ENCODE data around the gene OCLN.
"Not testable (repeated sequence)": the region's sequence is repeated elsewhere in the genome, so short reads cannot be mapped to it uniquely, and the experiment has no call there.

Gene OCLN

GRCh38 chr5:69492391-69492922 lies at the start of gene OCLN:
OCLN (plus strand) TSS chr5:69492790; CDS start chr5:69504245, 11,455 bp downstream.
- peak; percentile 97 for DNase-seq

DNA sequence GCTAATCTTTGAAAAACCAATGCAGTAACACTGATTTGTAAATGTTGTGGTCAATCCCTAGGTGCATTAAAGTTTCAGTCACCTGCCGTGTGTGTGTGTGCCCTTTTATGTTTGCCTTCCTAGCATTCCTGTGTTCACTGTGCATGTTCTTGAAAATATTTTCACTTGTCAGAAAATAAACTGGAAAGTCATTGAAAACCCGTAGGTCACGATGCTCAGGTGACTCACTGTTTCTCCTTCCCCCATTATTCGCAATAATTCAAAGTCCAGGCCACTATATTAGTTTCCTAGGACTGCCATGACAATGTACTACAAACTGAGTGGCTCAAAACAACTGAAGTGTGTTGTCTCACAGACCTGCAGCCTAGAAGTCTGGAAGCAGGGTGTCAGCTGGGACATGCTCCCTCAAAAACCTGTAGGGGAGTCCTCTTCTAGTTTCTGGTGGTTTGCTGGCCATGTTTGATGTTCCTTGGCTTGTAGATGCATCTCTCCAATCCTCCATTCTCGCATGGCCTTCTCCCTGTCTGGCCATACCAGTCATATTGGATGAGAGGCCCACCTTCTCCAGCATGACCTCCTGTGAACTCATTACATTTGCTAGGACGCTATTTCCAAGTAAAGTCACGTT lies 48.3 kb upstream of the OCLN start:
- peak; percentile 61 for DNase-seq

- DNase-seq: no peak
These were observed 43.1 kb upstream of the OCLN start for GRCh38 chr5:69449511-69449910.

DNA sequence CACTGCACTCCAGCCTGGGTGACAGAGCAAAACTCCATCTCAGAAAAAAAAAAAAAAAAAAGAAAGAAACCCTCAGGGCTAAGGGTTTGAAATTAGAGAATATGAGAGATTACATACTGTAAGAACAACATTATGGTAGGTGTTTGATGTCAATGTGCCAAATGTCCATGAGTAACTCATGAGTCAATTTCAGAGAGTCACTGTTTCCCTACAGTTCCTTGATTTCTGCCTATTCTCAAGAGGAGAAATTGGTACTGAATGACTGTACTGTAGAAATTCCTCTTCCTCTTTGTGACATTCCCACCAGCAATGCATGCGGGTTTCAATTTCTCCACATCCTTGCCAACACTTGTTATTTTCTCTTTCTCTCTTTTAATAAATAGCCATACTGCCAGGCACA lies 42.5 kb upstream of the OCLN start:
- DNase-seq: peak; percentile 40

GRCh38 chr5:69450527-69450926 lies 42.1 kb upstream of the OCLN start:
- DNase-seq: not testable (repeated sequence)

- peak; percentile 91 for DNase-seq
These were observed 40.5 kb upstream of the OCLN start for GRCh38 chr5:69451941-69452647.

GRCh38 chr5:69453487-69453886 lies 39.1 kb upstream of the OCLN start:
- DNase-seq: not testable (repeated sequence)

- DNase-seq: peak; percentile 50
These were observed 37.9 kb upstream of the OCLN start for GRCh38 chr5:69454460-69455249.

GRCh38 chr5:69455428-69455988 lies 37.1 kb upstream of the OCLN start:
- DNase-seq: not testable (repeated sequence)

DNA sequence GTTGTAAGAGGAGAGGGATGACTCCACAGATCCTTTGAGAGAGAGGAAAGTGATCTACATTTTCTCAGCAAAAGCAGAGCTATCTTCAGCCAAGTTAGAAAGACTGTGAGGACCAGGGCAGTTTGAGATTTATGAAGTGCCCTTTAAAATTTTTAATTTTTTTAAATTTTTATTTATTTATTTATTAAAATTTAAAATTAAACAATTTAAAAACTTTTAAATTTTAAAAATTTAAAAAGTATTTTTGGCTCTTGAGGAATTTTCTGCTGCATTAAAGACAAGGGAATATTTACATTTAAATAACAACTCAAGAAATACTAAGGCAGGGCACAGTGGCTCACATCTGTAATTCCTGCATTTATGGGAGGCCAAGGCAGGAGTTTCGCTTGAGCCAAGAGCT lies 30.4 kb upstream of the OCLN start:
- no peak for DNase-seq

GRCh38 chr5:69466375-69466774 lies 26.2 kb upstream of the OCLN start:
- DNase-seq: not testable (repeated sequence)

- no peak for DNase-seq
These were observed 25.0 kb upstream of the OCLN start for GRCh38 chr5:69467442-69468225.

DNA sequence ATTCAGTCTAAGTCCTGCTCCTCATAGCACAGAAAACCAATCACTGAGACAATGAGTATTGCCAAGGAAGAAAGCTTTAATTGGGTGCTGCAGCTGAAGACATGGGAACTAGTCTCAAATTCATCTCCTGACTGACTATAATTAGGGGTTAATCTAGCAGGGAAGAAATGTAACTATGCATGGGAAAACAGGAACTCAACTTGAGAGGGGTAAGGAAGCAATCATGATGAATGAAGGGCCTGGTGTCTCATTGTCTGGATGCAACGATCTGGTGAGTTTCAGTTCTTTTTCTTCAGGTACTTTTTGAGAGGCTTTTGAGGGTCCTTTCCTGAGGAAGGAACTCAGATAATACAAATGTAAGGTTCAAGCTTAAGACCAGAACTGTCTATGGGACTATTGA lies 24.0 kb upstream of the OCLN start:
- DNase-seq: no peak

- not testable (repeated sequence) for DNase-seq
These were observed 21.1 kb upstream of the OCLN start for GRCh38 chr5:69471516-69471915.

- DNase-seq: not testable (repeated sequence)
These were observed 20.0 kb upstream of the OCLN start for GRCh38 chr5:69472535-69473143.

DNA sequence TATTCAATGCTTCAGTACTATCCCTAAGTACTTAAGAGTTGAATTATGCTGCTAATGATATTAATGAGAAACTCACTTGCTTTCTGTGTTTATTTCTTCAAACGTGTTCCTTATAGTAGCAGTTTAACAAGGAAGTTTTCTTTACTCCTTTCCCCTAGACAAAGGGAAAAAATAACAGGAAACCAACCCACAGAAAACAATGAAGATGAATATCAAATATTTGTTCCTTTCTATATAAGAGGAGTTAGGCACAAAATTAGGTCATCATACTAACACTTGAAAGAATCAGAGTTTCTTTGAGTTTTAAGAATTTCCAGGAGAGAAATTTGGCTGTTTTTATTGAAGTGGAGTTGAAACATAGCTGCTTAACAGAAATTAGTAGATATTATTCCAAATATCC lies 15.4 kb upstream of the OCLN start:
- peak; percentile 29 for DNase-seq

GRCh38 chr5:69478296-69478695 lies 14.3 kb upstream of the OCLN start:
- DNase-seq: not testable (repeated sequence)

GRCh38 chr5:69484891-69485290 lies 7.7 kb upstream of the OCLN start:
- DNase-seq: no peak

- DNase-seq: peak; percentile 49
These were observed 7.1 kb upstream of the OCLN start for GRCh38 chr5:69485471-69485870.

GRCh38 chr5:69489246-69489645 lies 3.3 kb upstream of the OCLN start:
- DNase-seq: no peak

DNA sequence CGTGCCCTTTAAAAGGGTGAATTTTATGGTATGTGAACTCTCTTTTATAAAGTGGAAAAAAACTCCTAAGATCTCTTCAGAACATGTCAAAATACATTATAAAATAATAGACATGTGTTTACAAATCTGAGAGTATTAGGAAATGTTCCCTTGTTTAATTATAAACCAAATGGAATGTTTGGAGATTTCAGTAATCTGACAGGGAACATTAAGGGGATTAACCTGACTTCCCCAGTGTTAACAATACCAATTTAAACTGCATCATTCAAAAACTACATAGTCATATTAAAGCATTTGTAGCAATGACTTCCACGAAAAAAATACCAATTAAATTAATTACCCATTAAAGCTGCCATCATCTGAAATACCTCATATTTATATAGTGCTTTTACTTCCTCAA lies 1.6 kb upstream of the OCLN start:
- DNase-seq: no peak

- DNase-seq: peak; percentile 62
These were observed 676 bp upstream of the OCLN start for GRCh38 chr5:69491838-69492390.

All from DMS53 (cell line).